K562 (cell line): ENCODE data around the gene CRY2. TPM values are rescaled to one million over a fixed set of nuclear protein-coding genes. Genes with fewer than 3 reads are reported as not detected.
A peak's percentile ranks its signal among the peaks of the same experiment; 100 is the strongest.

ENCODE experiments used
- ATAC-seq: fragments of 200-7000 bp; cut with Tn5 transposase; 3 replicates; pipeline ENCODE4 v1.9.1; 2020; ENCODE audit warnings: moderate library complexity
- BruUV-seq: library from RNA; stranded (reverse); fragments of 400-500 nt; replicated peaks from 2 replicates; lab custom pipeline; 2021; lab: Mats Ljungman, UMichigan
- CTCF ChIA-PET: fragments of 300-600 bp; formaldehyde crosslinking; extraction: SDS; loops from one replicate; lab custom pipeline; 2021; ENCODE audit warnings: low intra/inter-chr PET ratio; lab: Yijun Ruan, JAX
- POLR2A ChIA-PET: fragments of 300-600, 350-650 bp; sonication (Branson Sonifier 250); formaldehyde crosslinking; extraction: SDS; loops from one replicate; lab custom pipeline; 2021; ENCODE audit warnings: antibody characterized with exemption, inconsistent platforms; lab: Yijun Ruan, JAX
- DNase-seq, 4 experiments: peaks; one replicate each; pipeline versions ENCODE4 v3.0.0 to v3.0.0-alpha.2; 2011 to 2018; ENCODE audit warnings: low spot score in 3 of 4, mixed read lengths in 3 of 4; ENCODE audit errors: extremely low read depth in 1 of 4
- FAIRE-seq: peaks from 2 replicates; lab custom pipeline; 2011; peaks lifted over from hg19 to GRCh38; lab: Jason Lieb, UNC
- H2AFZ ChIP-seq: 2 replicates; pipeline ENCODE4 v1.6.0; 2011; ENCODE audit warnings: low read depth, low read length, control low read depth, inconsistent platforms
- H3K27ac ChIP-seq: fragments of 200-600 bp; 3 replicates; pipeline ENCODE4 v1.8.0; 2011; ENCODE audit warnings: low read depth, mild to moderate bottlenecking, control low read depth, inconsistent platforms, low read length, moderate library complexity, mixed read lengths; ENCODE audit errors: extremely low read depth
- H3K27me3 ChIP-seq, 2 experiments: fragments of 300-600 bp in 1 of 2; 2 replicates in 1 of 2; 3 replicates in 1 of 2; pipeline versions ENCODE4 v1.6.0 to v1.8.0; 2011; ENCODE audit warnings: inconsistent platforms in 2 of 2, low read length in 2 of 2, mild to moderate bottlenecking in 1 of 2, mixed read lengths in 1 of 2, moderate library complexity in 1 of 2; ENCODE audit not compliant: control insufficient read depth in 2 of 2, insufficient read depth in 2 of 2
- H3K36me3 ChIP-seq: fragments of 300-600 bp; 3 replicates; pipeline ENCODE4 v1.8.0; 2011; ENCODE audit warnings: mild to moderate bottlenecking, low read length, inconsistent platforms; ENCODE audit not compliant: control insufficient read depth, insufficient read depth
- H3K4me1 ChIP-seq, 2 experiments: fragments of 200-600 bp in 1 of 2; replicated peaks in 1 of 2; 2 replicates in 1 of 2; 3 replicates in 1 of 2; pipeline versions ENCODE4 v1.5.1 to v1.8.0; 2011; ENCODE audit warnings: inconsistent platforms in 2 of 2, low read length in 2 of 2, mild to moderate bottlenecking in 1 of 2, mixed read lengths in 1 of 2, moderate library complexity in 1 of 2; ENCODE audit not compliant: control insufficient read depth in 2 of 2, insufficient read depth in 2 of 2
- H3K4me2 ChIP-seq: 2 replicates; pipeline ENCODE4 v1.6.1; 2011; ENCODE audit warnings: low read length, control low read depth, inconsistent platforms, mixed read lengths; ENCODE audit not compliant: insufficient read depth
- H3K4me3 ChIP-seq: fragments of 200-600 bp; sonication (generic), shearing (Covaris generic); 2 replicates; pipeline ENCODE4 v1.5.1; 2016; ENCODE audit warnings: control low read depth, inconsistent platforms
- H3K79me2 ChIP-seq: fragments of 200-600 bp; 3 replicates; pipeline ENCODE4 v1.8.0; 2011; ENCODE audit warnings: low read length, inconsistent platforms; ENCODE audit not compliant: control insufficient read depth, insufficient read depth
- H3K9ac ChIP-seq, 2 experiments: 2 replicates each; pipeline versions ENCODE4 v1.6.0 to v1.6.1; 2011; ENCODE audit warnings: low read depth in 2 of 2, low read length in 2 of 2, control low read depth in 1 of 2, inconsistent platforms in 1 of 2, mild to moderate bottlenecking in 1 of 2, mixed read lengths in 1 of 2; ENCODE audit not compliant: insufficient read depth in 1 of 2
- H3K9me1 ChIP-seq: one replicate; pipeline ENCODE4 v1.6.0; 2011; ENCODE audit warnings: inconsistent platforms, mild to moderate bottlenecking, low read length, moderate library complexity; ENCODE audit not compliant: control insufficient read depth, insufficient read depth
- H3K9me3 ChIP-seq: replicated peaks from 2 replicates; pipeline ENCODE4 v1.5.1; 2011; ENCODE audit warnings: low read depth, low read length, inconsistent platforms; ENCODE audit not compliant: control insufficient read depth, insufficient read depth
- H4K20me1 ChIP-seq: replicated peaks from 2 replicates; pipeline ENCODE4 v1.6.1; 2011; ENCODE audit warnings: low read length, inconsistent platforms, mixed read lengths; ENCODE audit not compliant: control insufficient read depth, insufficient read depth
- BCOR ChIP-seq: fragments of 450-650 bp; IDR thresholded peaks from 2 replicates; pipeline ENCODE4 v1.6.1; 2016
- HES1 ChIP-seq: fragments of 450-650 bp; IDR thresholded peaks from 2 replicates; pipeline ENCODE4 v1.6.1; 2016; ENCODE audit warnings: low read depth, mild to moderate bottlenecking, moderate library complexity
- NFXL1 ChIP-seq: fragments of 450-650 bp; formaldehyde crosslinking; IDR thresholded peaks from 2 replicates; pipeline ENCODE4 v1.4.0; 2021; ENCODE audit warnings: mild to moderate bottlenecking
- RBM25 ChIP-seq: fragments of 200-400 bp; formaldehyde crosslinking; IDR thresholded peaks from 2 replicates; pipeline ENCODE4 v1.6.1; 2018; ENCODE audit warnings: low read length, low read depth, moderate library complexity; ENCODE audit not compliant: severe bottlenecking
- SNIP1 ChIP-seq: fragments of 450-650 bp; IDR thresholded peaks from 2 replicates; pipeline ENCODE4 v1.7.1; 2017; ENCODE audit warnings: low read depth, mild to moderate bottlenecking
- SREBF1 ChIP-seq: fragments of 150-350 bp; IDR thresholded peaks from 2 replicates; pipeline ENCODE4 v1.6.1; 2014; ENCODE audit warnings: antibody characterized with exemption, low read depth, low read length, borderline replicate concordance
- THRA ChIP-seq: fragments of 450-650 bp; IDR thresholded peaks from 2 replicates; pipeline ENCODE4 v1.6.1; 2017; ENCODE audit warnings: mild to moderate bottlenecking, moderate library complexity
- ZNF316 ChIP-seq: fragments of 450-650 bp; IDR thresholded peaks from 2 replicates; pipeline ENCODE4 v1.6.1; 2016
- ZZZ3 ChIP-seq: fragments of 450-650 bp; IDR thresholded peaks from 2 replicates; pipeline ENCODE4 v1.6.1; 2016; ENCODE audit warnings: antibody characterized with exemption, mild to moderate bottlenecking, moderate library complexity
- WGBS: fragments of 100-300 bp; shearing (Covaris generic); methylation state at CpG from one replicate; pipeline ENCODE4 v1.1.6; 2016; ENCODE audit warnings: low coverage, mixed read lengths; ENCODE audit not compliant: insufficient coverage; ENCODE audit errors: missing lambda C conversion rate; 5-methylcytosine and 5-hydroxymethylcytosine counted together
- in situ Hi-C: fragments of 300-500 bp; cut with MboI; formaldehyde crosslinking; loops from 4 replicates; pipeline ENCODE4 v1.15.0; 2018; ENCODE audit warnings: inconsistent platforms, mixed read lengths
- intact Hi-C: fragments of 100-400 bp; cut with micrococcal nuclease; formaldehyde crosslinking; loops from 2 replicates; pipeline ENCODE4 v1.14.2; 2022
- polyA plus RNA-seq, 8 experiments: library from polyadenylated mRNA; depleted of rRNA in 4 of 8; stranded (reverse) in 5 of 8; unstranded in 3 of 8; fragments of >200 nt; fragmentation: Nextera tagmentation in 2 of 8; fragmentation: Illumina TruSeq in 1 of 8; extraction: Ambion mirVana in 2 of 8; extraction: Trizol in 1 of 8; gene quantifications; 2 replicates each; pipeline versions ENCODE4 v1.2.1 to v1.2.3, GENCODE V29; 2011 to 2014; ENCODE audit warnings: inconsistent platforms in 1 of 8, missing spikeins in 1 of 8
- total RNA-seq, 7 experiments: library from RNA; depleted of rRNA in 6 of 7; stranded (reverse); fragments of >200 nt in 6 of 7; fragmentation: Illumina TruSeq in 2 of 7; extraction: Trizol in 2 of 7; gene quantifications; 2 replicates each; pipeline versions ENCODE4 v1.2.1 to v1.2.3, GENCODE V29; 2011 to 2021; ENCODE audit warnings: low replicate concordance in 1 of 7
- TF ChIP-seq, protein P1 (sequence below): sonication (generic); formaldehyde crosslinking; IDR thresholded peaks from 2 replicates; pipeline ENCODE4 v1.9.0; 2022; ENCODE audit warnings: mild to moderate bottlenecking, missing genetic modification reagents
- TF ChIP-seq, protein P2 (sequence below): fragments of 250-450 bp; sonication (Bioruptor Pico); IDR thresholded peaks from 2 replicates; pipeline ENCODE4 v1.9.0; 2021; ENCODE audit warnings: mild to moderate bottlenecking, inconsistent platforms

CRY2 gene
- total and polyA plus RNA-seq, 9 of the 15 experiments (the other 6 are each of a cell fraction or from before 2014, with no cell fraction given) = 2.3 to 23.9 (median 14.8) TPM

- no peaks in the 10 kb centered on the region for H3K9me3 ChIP-seq
- in situ Hi-C loops (no loop called here), intact Hi-C loops (loop anchor here (5.0 kb wide), 1 partner anchor 38 kb away; the partner anchor contains the start of gene SLC35C1)
- no peaks in the 10 kb centered on the region for H3K27me3 ChIP-seq
- H3K4me1 ChIP-seq = peaks cover 14 to 21% of the 10 kb centered on the region in 2 experiments
- H3K4me2 ChIP-seq = no peak overlapping the region
- ChIA-PET POLR2A (interaction anchor here (1.3 kb wide), 1 partner anchor 18 kb away, joined by 3 read pairs; no protein-coding TSS in a partner anchor), CTCF (no interaction called here)
- TF ChIP-seq, protein P1, sequence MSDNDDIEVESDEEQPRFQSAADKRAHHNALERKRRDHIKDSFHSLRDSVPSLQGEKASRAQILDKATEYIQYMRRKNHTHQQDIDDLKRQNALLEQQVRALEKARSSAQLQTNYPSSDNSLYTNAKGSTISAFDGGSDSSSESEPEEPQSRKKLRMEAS (CRISPR knock-in tag) = no peak
- peak; percentile 71 for TF ChIP-seq RBM25
- TF ChIP-seq THRA = no peak
- TF ChIP-seq ZZZ3 = no peak
- no peak for TF ChIP-seq HES1
- TF ChIP-seq NFXL1 (CRISPR knock-in tag) = no peak
- TF ChIP-seq, protein P2, sequence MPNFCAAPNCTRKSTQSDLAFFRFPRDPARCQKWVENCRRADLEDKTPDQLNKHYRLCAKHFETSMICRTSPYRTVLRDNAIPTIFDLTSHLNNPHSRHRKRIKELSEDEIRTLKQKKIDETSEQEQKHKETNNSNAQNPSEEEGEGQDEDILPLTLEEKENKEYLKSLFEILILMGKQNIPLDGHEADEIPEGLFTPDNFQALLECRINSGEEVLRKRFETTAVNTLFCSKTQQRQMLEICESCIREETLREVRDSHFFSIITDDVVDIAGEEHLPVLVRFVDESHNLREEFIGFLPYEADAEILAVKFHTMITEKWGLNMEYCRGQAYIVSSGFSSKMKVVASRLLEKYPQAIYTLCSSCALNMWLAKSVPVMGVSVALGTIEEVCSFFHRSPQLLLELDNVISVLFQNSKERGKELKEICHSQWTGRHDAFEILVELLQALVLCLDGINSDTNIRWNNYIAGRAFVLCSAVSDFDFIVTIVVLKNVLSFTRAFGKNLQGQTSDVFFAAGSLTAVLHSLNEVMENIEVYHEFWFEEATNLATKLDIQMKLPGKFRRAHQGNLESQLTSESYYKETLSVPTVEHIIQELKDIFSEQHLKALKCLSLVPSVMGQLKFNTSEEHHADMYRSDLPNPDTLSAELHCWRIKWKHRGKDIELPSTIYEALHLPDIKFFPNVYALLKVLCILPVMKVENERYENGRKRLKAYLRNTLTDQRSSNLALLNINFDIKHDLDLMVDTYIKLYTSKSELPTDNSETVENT (CRISPR knock-in tag) = no peak
- no peak for TF ChIP-seq SNIP1
- no peak for TF ChIP-seq SREBF1
- peak; percentile 41 for TF ChIP-seq ZNF316
- TF ChIP-seq BCOR = peak; percentile 59; the same call in 1 of the 2 replicates
- no peak overlapping the region for H3K9ac ChIP-seq
- ATAC-seq = no peak
- H3K9me1 ChIP-seq = no peaks in the 10 kb centered on the region
- no peak for FAIRE-seq
- H3K79me2 ChIP-seq = peaks cover 26% of the 10 kb centered on the region
- DNase-seq = no peak
- no peak overlapping the region for H3K27ac ChIP-seq
- peaks cover 20% of the 10 kb centered on the region for H4K20me1 ChIP-seq
- H2AFZ ChIP-seq = no peak overlapping the region; the same call in 1 of the 2 replicates
- 68% methylated on average over 3 of the region's 3 CpGs for WGBS
- BruUV-seq = no TSS peak
- peaks cover 7% of the 10 kb centered on the region; the same call in 1 of the 3 replicates for H3K36me3 ChIP-seq
- no peak overlapping the region for H3K4me3 ChIP-seq
Measured at GRCh38 chr11:45844822-45845578, 2.3 kb upstream of the CRY2 start.
